Thoracic aorta (tissue), 2 donors: Measurements from ENCODE around the gene TMEM184B. TPM values are rescaled to one million over a fixed set of nuclear protein-coding genes. Genes with fewer than 3 reads are reported as not detected.

ENCODE experiments used
- ATAC-seq: fragments of 150-250 bp; one replicate; pipeline ENCODE4 v1.8.0; 2017; ENCODE audit warnings: low read depth; ENCODE audit not compliant: insufficient number of reproducible peaks, low FRiP score
- DNase-seq: peaks from one replicate; pipeline ENCODE4 v3.0.0-alpha.2; 2020; ENCODE audit warnings: low spot score
- H3K27ac ChIP-seq, 2 donors: fragments of 200-600 bp; sonication (generic); 1 replicate in 1 of 2; 2 replicates in 1 of 2; pipeline ENCODE4 v1.5.1; 2016; ENCODE audit warnings: mild to moderate bottlenecking in 2 of 2, moderate library complexity in 2 of 2
- H3K27me3 ChIP-seq: fragments of 200-600 bp; sonication (generic); replicated peaks from 2 replicates; pipeline ENCODE4 v1.6.0; 2016; ENCODE audit warnings: mild to moderate bottlenecking; ENCODE audit not compliant: insufficient read depth
- H3K36me3 ChIP-seq: fragments of 200-600 bp; sonication (generic); one replicate; pipeline ENCODE4 v1.5.1; 2016
- H3K4me1 ChIP-seq, 2 donors: fragments of 200-600 bp; sonication (generic); 1 replicate in 1 of 2; 2 replicates in 1 of 2; pipeline versions ENCODE4 v1.5.1 to v1.6.0; 2016; ENCODE audit warnings: low read depth in 2 of 2, mild to moderate bottlenecking in 1 of 2; ENCODE audit not compliant: control insufficient read depth in 1 of 2
- H3K4me3 ChIP-seq: fragments of 200-600 bp; sonication (generic); 2 replicates; pipeline ENCODE4 v1.5.1; 2016; ENCODE audit warnings: mild to moderate bottlenecking
- H3K9me3 ChIP-seq: fragments of 200-600 bp; sonication (generic); 2 replicates; pipeline ENCODE4 v1.5.1; 2016
- total RNA-seq, 2 donors: library from RNA; depleted of rRNA; stranded (reverse); fragments of >200 nt; gene quantifications; one replicate each; pipeline versions ENCODE4 v1.1.0 to v1.2.3, GENCODE V29; 2016
- TF ChIP-seq, protein P1 (sequence below): fragments of 200-600 bp; sonication (generic); IDR thresholded peaks from one replicate; pipeline ENCODE4 v1.5.1; 2019; ENCODE audit warnings: antibody characterized with exemption

Gene TMEM184B
- total RNA-seq, 2 donors from 2014 or later: 134 to 254 TPM

DNA sequence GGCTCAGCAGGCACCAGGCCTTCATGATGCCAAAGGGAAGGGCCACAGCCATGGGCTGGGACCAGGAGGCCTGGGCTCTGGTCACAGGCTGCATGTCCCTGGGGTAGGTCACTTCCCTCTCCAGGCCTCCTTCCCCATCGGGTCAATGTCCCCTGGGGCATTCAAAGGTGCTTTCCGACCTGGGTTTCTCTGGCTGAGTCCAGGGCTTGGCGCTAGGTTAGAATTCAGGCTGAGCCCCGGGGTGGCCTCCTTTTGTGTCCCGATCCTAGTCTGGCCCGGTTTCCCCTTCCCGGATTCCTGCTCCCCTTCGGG lies 58.9 kb downstream of the TMEM184B start:
- Histone ChIP-seq H3K9me3 (no peaks in the 10 kb centered on the region), H3K27ac (peak overlapping the region; percentile 17 to 45), H3K4me3 (peak overlapping the region; percentile 49), H3K4me1 (peaks cover 16 to 29% of the 10 kb centered on the region in 2 donors), H3K36me3 (peaks cover 4% of the 10 kb centered on the region), H3K27me3 (no peaks in the 10 kb centered on the region)
- ATAC-seq: no peak
- no peak for DNase-seq
- TF ChIP-seq, protein P1, sequence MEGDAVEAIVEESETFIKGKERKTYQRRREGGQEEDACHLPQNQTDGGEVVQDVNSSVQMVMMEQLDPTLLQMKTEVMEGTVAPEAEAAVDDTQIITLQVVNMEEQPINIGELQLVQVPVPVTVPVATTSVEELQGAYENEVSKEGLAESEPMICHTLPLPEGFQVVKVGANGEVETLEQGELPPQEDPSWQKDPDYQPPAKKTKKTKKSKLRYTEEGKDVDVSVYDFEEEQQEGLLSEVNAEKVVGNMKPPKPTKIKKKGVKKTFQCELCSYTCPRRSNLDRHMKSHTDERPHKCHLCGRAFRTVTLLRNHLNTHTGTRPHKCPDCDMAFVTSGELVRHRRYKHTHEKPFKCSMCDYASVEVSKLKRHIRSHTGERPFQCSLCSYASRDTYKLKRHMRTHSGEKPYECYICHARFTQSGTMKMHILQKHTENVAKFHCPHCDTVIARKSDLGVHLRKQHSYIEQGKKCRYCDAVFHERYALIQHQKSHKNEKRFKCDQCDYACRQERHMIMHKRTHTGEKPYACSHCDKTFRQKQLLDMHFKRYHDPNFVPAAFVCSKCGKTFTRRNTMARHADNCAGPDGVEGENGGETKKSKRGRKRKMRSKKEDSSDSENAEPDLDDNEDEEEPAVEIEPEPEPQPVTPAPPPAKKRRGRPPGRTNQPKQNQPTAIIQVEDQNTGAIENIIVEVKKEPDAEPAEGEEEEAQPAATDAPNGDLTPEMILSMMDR: no peak

DNA sequence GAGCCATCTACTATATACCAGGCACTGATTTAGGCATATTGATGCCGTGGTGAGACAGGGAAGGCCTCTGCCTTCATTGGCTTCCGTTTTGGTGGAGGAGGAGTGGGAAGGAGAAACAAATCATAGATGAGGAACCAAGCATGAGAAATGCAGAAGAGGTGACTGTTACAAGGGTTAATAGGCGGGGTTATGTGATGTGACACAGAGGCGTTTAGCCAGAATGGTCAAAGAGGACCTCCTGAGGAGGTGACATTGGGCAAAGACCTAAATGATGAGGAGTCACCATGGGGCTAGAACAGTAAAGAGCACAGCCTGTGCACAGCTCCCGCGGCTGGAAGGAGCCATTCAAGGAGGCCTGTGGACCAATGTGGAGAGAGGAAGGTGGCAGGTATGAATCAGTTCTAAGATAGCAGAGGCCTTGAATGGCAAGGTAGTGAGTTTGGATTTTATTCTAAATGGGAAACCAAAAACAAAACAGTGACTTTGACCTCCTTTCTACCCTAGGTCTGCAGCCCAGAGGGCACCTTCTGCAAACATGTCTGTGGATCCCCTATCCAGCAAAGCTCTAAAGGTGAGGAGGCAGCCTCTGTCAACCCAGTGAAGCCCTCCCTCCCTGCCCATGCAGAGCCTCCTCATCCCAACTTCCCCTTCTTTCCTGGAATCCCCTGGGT lies 59.4 kb downstream of the TMEM184B start:
- Histone ChIP-seq H3K4me3 (no peak overlapping the region), H3K27me3 (no peaks in the 10 kb centered on the region), H3K27ac (peak overlapping the region in 1 of 2 donors; percentile 45), H3K9me3 (no peaks in the 10 kb centered on the region), H3K36me3 (peaks cover 4% of the 10 kb centered on the region), H3K4me1 (peaks cover 13 to 24% of the 10 kb centered on the region in 2 donors)
- ATAC-seq (no peak), DNase-seq (no peak)
- TF ChIP-seq, protein P1: no peak

DNA sequence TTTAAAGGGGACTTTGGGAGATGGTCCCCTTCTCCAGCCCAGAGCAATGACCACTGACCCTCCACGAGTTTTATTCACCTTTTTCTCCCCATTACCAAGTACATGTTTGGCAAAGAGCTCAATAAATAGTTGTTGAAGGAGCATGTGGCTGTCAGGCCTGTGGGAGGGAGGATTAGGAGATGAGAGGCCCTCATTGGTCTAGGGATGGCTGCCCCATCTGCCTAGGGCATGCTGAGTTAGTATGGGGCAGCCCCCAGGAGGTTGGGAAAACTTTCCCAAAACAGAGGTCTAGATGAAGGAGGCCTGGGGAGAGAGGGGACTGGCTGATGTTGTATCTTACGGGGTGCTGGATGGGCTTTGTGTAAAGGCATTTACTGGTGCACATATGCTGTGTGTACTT lies 60.4 kb downstream of the TMEM184B start:
- TF ChIP-seq, protein P1: no peak
- no peak overlapping the region for H3K4me3 ChIP-seq
- H3K36me3 ChIP-seq: peaks cover 4% of the 10 kb centered on the region
- no peaks in the 10 kb centered on the region for H3K9me3 ChIP-seq
- H3K27ac ChIP-seq: no peak overlapping the region
- H3K27me3 ChIP-seq: no peaks in the 10 kb centered on the region
- DNase-seq: no peak
- peaks cover 7 to 14% of the 10 kb centered on the region in 2 donors for H3K4me1 ChIP-seq
- ATAC-seq: no peak

DNA sequence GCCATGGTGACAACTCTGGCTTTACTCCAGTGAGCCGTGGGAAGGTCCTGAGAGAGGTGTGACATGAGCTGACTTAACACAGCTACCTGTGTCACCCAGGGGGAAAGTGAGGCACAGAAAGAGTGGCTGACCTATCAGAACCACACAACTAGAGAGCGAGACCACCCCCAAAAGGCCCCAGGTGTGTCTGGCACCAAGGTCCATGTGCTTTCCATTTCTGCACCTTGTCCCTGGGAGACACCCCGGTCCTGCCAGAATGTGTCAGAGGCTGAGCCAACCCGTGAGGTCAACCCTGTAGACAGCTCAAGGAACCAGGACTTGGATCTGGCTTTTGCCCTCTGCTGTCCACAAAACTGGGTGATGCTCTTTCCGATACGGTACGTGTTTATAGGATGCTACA lies 61.3 kb downstream of the TMEM184B start:
- Histone ChIP-seq H3K4me1 (peaks cover 7 to 16% of the 10 kb centered on the region in 2 donors), H3K27me3 (no peaks in the 10 kb centered on the region), H3K36me3 (peaks cover 4% of the 10 kb centered on the region), H3K4me3 (no peak overlapping the region), H3K27ac (no peak overlapping the region), H3K9me3 (no peaks in the 10 kb centered on the region)
- no peak for DNase-seq
- TF ChIP-seq, protein P1: no peak
- no peak for ATAC-seq

DNA sequence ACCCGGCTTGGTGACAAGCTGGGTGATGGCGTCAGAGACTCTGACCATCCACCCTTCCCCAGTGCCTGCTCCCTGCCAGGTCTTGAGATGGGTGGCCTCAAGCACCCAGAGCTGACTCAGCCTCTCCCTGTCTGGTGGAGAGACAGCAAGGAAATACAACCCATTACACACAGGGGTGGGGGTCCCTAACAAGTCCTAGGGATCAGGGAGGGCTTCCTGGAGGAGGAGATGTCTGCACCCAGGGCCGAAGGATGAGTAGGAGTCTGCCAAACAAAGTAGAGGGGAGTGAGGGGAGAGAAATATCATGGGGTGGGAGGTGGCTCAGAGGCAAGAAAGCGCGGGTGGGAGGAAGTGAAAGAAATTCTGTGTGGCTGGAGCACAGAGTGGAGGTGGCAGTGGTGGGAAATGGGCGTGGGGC lies 64.2 kb downstream of the TMEM184B start:
- TF ChIP-seq, protein P1: no peak
- no peak overlapping the region for H3K4me3 ChIP-seq
- DNase-seq (no peak), ATAC-seq (no peak)
- peaks cover 18 to 37% of the 10 kb centered on the region in 2 donors for H3K4me1 ChIP-seq
- no peaks in the 10 kb centered on the region for H3K27me3 ChIP-seq
- H3K27ac ChIP-seq: no peak overlapping the region
- no peaks in the 10 kb centered on the region for H3K9me3 ChIP-seq
- no peaks in the 10 kb centered on the region for H3K36me3 ChIP-seq
